NCI-H146 treated with DMSO at 0.1 percent for 48 hours (cell line): ENCODE results near the gene ACTN2.

Source experiments
- DNase-seq: peaks from one replicate; lab custom pipeline; 2025; ENCODE audit not compliant: unreplicated experiment; lab: John Stamatoyannopoulos, UW

Gene ACTN2

DNA sequence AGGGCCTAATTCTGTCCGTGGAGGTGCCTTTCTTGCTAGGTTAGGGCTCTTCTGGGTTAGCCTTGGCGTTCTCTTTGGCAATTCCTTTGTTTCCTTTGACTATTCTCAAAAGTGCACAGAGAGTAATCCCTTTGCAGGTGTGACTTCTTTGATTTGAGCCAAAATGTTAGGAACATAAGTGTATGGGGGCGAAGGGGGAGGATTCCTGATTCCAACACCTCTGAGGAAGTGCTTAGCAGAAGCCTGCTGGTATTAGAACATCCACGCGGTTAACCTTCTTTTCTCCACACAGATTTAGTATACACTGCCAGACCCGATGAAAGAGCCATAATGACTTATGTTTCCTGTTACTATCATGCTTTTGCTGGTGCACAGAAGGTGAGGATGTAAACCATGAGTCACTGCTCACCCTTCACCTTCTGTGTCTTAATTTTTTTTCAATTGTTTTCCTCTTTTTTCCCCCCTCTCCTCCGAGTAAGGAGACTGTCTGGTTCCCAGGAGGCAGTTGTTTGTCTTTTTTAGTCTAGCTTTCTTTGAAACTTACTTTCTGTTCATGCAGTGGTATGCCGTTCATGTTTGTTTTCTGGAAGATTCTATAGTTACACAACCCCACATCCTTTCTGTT is 48.0 kb downstream of the ACTN2 start:
- no peak for DNase-seq

DNA sequence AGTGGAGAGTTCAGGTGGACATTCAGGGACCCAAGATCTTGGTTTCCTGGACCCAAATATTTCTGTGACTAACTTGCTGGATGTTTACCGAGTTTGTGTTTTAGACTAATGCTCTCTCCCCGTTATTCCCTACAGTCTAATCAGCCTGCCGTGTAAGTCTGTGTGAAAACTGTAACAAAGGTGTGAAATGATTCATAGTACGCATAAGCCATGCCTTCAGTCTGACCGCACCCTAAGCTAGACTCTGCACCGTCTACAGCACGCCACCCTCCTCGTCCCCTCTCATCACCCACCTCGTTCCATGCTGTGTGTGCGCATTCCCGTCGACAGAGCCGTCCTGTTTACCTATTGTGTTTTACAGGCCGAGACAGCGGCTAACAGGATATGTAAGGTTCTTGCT is 50.5 kb downstream of the ACTN2 start:
- DNase-seq = no peak

DNA sequence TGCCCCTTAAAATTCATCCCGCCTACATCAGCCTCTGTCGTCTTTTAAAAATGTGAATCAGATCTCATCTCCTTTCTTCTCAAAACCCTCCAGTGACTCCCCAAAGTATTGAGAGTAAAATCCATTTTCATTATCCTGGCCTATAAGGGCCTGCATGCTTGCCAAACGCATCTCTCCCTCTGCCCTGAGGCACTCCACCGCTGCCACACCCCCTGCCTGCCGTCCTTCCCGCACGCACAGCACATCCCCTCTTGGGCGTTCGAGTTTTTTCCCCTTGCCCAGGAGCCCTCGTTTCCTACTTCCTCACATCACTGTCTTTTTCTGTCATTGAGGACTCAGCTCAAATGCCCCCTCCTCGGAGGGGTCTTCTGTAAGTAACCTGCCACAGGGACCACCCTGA is 55.5 kb downstream of the ACTN2 start:
- no peak for DNase-seq

DNA sequence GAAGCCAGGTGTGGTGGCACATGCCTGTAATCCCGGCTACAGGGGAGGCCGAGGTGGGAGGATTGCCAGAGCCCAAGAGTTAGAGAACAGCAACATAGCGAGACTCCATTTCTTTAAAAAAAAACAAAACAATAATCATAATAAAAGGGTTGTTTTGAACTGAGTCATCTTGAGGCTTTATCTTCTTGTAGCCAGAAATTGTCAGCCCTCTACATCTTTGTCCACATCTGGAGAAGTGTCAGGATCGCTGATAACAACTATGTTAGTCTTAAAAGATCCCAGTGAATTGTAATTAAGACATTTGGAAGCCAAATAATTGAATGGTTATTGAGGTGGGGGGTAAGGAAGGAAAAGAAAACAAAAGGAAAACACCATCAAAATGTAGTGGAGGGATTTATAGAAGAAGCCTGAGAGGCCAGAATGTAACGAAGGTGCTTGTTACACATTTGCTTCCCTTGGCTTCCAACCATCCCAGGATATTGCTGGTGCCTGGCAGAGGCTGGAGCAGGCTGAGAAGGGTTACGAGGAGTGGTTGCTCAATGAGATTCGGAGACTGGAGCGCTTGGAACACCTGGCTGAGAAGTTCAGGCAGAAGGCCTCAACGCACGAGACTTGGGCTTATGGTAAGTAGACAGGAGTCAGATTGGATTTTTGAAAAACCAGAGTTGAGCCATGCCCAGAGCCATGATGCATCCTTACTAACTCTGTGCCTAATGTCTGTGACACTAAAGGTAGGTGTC is 56.3 kb downstream of the ACTN2 start:
- no peak for DNase-seq

DNA sequence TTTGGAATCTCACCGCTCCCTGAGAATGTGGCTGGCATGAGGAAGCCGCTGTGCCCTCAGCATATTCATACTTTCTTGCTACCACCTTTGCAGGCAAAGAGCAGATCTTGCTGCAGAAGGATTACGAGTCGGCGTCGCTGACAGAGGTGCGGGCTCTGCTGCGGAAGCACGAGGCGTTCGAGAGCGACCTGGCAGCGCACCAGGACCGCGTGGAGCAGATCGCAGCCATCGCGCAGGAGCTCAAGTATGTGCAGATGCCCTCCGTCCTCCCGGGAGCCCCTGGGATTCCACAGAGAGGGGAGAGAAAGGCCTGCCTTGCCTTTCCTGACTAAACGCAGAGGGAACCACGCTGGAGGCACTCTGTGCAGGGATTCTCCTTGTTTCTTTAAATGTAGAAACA is 58.2 kb downstream of the ACTN2 start:
- DNase-seq = no peak

DNA sequence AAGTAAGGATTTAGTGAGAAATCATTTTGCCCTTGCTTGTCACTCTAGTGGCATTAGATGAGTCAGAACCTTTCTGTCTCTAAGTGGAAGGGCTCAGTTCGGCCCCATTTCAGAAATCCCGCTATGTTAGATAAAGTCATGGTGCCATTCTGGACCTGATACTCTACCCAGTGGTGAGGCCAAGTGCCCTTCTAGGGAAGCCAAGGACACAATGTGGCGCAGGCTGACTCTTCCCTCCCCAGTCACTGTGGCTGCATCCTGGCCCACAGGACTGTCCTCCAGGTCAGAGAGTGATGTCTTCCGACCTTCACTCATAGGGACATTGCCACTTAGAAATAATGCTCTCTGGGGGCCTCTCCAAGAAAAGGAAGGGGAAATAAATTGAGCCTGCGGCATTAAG is 60.5 kb downstream of the ACTN2 start:
- DNase-seq = no peak

DNA sequence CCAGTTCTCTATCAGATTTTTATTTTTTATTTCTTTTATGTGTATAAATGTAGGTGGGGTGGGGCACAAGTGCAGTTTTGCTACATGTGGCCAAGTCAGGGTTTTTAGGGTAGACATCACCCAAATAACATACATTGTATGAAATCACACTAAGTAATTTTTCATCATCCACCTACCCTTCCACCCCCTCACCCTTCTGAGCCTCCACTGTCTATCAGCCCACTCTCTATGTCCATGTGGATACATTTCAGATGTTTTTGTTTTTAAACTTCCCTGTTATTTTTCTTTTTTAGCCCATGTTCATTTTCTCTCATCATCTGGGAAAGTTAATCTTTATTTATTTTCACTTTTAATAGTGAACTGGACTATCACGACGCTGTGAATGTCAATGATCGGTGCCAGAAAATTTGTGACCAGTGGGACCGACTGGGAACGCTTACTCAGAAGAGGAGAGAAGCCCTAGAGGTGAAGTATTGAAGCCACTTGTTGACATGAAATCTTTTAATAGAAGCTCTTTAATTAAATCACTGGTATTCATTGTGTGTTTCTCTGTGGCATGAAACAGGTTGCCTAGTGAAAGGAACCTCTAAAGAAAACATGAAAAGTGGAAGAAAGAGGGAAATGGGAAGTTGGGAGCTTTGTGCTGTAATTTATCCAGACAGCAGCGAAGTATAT is 61.1 kb downstream of the ACTN2 start:
- DNase-seq = no peak

DNA sequence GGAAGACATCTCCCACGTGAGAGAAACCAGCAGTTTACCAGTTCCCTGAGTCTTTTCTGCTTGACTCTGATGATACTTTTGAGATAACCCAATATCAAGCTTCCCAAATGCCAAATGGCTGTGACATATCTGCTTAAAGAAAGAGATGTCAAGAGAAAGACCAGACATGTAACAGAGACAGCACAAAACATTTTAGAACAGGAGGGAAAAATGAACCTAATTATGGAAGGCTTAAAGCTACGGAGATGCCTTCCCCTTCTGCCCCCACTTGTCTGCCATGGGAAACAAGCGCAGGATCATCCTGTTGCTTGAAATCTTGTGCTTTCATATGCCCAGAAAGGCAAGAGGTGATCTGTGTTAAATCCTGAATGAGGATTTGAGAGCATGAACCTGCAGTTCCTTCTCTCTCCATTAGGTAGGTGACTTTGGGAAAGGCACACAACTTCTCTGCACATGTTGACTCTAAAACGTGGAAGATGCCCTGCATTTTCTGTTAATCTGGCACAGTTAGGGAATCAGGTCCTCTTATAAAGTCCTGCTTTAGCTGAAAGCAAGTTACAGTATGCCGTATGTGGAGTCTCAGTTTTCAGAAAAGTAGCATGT is 62.1 kb downstream of the ACTN2 start:
- no peak for DNase-seq

DNA sequence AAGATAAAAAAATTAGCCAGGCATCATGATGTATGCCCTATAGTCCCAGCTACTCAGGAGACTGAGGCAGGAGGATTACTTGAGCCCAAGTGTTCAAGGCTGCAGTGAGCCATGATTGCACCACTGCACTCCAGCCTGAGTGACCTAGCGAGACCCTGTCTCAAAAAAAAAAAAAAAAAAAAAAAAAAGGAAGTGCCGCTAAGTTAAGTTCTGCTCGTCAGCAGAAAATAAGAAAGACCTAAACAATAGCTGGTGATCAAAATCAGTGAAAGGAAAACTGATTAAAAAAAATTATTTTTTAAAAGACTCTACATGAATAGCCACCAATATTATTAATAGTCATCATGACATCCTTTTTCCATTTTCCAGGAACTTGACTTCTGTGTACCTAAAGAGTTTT is 64.6 kb downstream of the ACTN2 start:
- DNase-seq = no peak

DNA sequence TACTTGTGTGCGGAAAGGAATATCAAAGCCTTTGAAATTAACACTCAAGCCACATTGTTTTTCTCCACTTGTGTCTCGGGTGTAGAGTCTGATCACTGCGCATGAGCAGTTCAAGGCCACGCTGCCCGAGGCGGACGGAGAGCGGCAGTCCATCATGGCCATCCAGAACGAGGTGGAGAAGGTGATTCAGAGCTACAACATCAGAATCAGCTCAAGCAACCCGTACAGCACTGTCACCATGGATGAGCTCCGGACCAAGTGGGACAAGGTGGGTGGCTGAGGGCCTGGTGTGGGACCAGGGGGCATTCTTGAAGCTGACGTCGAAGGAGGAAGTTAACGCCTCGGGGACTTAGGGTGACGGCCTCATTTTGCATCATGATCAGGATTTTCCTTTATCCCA is 65.1 kb downstream of the ACTN2 start:
- DNase-seq = no peak

DNA sequence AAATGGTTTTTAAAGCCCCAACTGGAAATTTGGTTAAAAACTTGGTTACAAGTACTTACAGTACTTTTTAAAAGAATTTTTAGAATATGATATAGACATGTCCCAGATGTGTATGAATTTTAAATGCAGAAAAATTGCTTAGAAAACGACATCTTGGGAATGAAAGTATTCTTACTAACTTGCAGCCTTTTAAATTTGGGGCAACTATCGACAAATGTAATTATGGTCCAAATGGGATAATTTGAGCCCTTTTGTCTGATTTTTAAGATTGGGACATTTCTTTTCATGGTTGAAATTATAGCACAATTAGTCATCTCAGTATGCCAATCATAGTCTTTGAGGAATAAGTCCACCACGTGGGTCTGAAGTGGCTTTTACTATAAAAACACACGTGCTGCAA is 65.6 kb downstream of the ACTN2 start:
- DNase-seq = no peak

DNA sequence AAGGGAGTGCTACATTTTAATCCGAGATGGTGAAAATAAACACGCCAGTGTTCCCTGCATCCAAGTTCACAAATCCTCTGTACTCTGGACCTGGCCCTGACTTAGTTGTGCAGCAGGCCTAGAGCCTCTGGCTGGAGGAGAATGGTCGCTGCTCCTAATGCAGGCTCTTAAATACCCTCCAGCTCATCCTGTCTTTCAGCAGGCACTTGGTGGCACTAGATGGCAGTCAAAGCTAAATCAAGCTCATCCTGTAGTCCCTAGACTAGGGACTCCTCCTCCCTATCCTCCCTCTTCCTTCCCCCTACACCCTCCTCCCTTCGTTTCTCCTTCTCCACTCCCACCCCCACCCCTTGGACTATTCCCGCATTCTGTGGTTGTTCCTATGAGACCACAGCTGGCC is 67.2 kb downstream of the ACTN2 start:
- peak; percentile 44 for DNase-seq

DNA sequence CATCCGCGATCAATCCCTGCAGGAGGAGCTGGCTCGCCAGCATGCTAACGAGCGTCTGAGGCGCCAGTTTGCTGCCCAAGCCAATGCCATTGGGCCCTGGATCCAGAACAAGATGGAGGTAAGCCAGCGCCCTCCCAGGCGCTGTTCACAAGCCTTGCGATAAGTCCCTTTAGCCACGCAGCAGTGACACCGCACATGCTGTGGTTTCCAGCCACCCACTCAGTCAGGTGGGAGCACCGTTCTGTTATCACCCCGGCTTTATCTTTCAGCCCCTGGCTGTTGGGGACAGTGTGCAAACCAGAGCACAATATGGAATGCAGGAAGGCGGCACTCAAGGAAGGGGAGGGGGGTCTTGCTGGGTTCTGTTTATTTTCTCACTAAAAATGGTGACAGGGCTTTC is 67.7 kb downstream of the ACTN2 start:
- no peak for DNase-seq

DNA sequence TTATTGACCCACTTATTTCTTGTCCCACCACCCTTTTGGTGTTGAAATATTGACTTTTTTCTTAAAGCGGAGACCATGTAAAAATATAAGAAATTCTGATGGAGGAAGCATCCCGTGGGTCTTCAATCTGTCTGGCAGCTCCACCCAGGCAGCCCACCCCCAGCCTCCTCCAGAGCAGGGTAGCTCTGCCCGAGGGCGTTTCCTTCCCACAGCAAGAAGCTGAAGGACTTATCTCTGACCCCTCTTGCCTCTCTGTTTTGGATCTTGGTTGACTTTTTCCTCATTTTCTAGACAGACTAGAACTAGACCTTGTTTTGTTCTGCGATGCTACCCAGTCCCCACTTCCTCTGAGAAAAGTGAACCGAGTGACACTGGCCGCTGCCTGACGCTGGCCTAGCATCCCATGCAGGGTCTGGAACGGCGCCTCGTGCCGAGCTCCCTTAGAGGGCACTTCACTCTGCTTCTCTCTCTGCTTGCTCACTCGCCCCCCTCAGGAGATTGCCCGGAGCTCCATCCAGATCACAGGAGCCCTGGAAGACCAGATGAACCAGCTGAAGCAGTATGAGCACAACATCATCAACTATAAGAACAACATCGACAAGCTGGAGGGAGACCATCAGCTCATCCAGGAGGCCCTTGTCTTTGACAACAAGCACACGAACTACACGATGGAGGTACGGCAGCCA is 68.4 kb downstream of the ACTN2 start:
- no peak for DNase-seq

DNA sequence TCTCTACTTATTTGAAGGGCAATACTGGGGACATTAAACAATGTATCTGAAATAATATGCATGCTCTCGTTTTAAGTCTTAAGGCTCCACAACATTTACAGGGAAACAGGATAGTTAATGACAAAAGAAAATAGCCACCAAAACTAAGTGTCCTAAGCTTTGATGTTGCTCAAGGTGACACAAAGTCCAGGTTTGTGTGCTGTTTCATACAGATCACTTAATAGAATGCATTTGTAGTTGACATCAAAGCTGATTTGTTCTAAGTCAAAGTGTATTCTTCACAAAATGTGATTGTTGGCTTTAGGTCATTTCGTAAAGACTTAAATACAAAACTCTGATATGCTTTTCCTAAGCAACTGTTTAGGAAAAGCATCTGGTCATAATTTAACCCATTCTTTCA is 71.3 kb downstream of the ACTN2 start:
- DNase-seq = no peak

DNA sequence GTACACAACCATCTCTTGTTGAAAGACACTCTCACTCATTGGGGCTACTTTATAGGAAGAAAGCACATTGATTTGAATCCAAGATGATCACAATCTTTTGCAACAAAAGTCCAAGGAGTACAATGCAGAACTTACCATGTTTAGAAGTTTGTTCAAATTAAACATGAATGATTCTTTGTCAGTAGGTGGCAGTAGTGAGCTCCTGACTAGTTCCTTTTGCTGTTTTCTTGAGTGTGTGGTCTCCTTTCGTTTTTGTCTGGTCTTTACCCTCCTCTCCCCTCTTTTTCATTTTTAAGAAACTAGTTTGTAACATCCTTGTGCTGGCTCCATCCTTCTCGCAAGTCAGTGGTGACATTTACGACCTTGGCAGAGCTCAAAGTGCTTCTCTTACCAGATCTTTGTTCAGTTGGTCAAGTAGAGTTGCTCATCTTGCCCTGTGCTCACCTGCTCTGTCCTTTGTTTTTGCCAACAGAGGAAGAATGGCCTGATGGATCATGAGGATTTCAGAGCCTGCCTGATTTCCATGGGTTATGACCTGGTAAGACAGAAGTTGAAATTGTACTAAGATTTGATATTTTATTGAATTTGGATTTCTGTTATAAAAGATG is 73.1 kb downstream of the ACTN2 start:
- DNase-seq = no peak

DNA sequence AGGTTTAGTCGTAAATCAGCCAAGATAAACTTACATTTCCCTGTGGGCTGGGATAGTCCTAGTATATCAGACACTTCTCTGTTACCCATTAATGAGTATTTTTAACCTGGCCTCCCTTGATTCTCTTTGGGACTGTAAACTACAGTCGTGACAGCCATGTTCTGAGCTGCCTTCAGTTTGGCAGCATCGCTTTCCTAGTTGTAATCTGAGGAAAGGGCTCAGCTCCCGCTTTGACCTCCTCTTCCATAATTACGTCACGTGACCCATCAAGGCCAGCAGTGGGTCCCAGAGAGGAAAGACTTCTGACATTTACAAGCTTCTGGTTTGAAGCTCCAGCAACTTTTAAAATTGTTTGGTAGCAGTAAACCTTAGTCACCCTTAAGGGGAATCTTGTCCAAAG is 74.2 kb downstream of the ACTN2 start:
- DNase-seq = no peak

DNA sequence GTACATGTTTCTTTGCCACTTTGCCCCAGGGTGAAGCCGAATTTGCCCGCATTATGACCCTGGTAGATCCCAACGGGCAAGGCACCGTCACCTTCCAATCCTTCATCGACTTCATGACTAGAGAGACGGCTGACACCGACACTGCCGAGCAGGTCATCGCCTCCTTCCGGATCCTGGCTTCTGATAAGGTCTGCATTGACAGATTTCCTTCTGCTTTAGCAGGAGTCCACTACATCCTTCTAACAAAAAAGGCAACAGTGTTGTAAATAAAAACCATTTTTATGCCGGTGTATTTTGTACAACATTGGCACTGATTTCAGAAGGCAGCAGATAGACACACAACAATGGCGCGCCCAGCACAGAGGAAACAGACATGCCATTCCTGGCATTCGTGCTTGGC is 74.7 kb downstream of the ACTN2 start:
- DNase-seq = no peak

DNA sequence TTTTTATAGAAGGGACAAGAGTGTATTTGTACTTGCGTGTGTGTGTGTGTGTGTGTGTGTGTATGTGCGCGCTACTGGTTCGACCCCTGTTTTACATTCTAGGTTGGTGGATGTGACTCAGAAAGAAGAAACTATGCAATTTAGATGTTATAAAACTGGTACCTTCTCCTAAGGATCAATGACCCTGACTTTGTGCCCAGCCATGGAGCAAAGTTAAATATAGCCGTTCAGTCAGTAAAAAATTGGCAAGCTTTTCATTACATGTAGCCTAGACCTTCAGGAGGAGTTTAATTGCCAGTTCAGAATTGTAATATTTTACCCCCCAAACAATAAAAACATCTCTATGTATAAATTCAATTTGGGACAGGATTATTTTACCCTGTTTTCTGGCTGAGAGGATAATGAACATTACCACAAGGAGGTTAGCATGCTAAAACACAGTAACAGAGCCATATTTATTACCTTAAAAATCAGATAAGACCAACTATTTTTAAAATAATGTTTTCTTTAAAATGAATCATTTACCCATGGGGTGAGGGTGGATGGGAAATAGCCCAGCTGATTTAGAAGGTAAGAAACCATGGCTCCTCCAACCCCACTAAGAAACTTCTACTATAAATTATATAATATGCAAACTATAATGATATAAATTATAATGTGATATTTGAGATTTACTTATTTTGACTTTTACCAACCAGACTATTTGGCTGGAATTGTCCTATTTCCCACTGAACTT is 75.3 kb downstream of the ACTN2 start:
- DNase-seq = no peak

DNA sequence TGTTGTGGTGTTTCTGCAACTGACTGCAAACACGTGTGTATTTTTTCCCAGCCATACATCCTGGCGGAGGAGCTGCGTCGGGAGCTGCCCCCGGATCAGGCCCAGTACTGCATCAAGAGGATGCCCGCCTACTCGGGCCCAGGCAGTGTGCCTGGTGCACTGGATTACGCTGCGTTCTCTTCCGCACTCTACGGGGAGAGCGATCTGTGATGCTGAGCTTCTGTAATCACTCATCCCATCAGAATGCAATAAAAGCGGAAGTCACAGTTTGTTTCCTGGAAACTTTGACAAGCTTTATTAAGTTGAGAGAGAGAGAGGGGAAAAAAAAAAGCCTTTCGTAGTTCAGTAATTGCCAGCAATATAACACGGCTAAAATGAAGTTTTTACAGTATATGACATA is 76.1 kb downstream of the ACTN2 start:
- DNase-seq = no peak
